ENCODE results near the gene MED13.

MED13 gene

GRCh38 chr17:62057696-62058095 lies 7.4 kb downstream of the MED13 start:
- Mint-ChIP-seq H3K4me1 (peaks cover 61% of the 10 kb centered on the region), H3K4me3 (no peak overlapping the region)
- no peak for DNase-seq

GRCh38 chr17:62052765-62053338 lies 12.2 kb downstream of the MED13 start:
- Mint-ChIP-seq H3K4me3 (no peak overlapping the region), H3K27ac (no peak overlapping the region), H3K9me3 (no peaks in the 10 kb centered on the region), H3K4me1 (peaks cover 40% of the 10 kb centered on the region), H3K27me3 (no peaks in the 10 kb centered on the region), H3K36me3 (ENCODE audit: low read depth) (peaks cover 37% of the 10 kb centered on the region)
- no peak for DNase-seq
- no peak for ATAC-seq

More at GRCh38 chr17:62057696-62058095, 7.4 kb downstream of the MED13 start:
- no peaks in the 10 kb centered on the region for H3K9me3 Mint-ChIP-seq
- H3K27ac Mint-ChIP-seq, result no peak overlapping the region
- no peak for ATAC-seq
- H3K36me3 Mint-ChIP-seq (ENCODE audit: low read depth), result peaks cover 38% of the 10 kb centered on the region
- H3K27me3 Mint-ChIP-seq, result no peaks in the 10 kb centered on the region

GRCh38 chr17:62051053-62051452 lies 14.0 kb downstream of the MED13 start:
- peaks cover 33% of the 10 kb centered on the region for H3K4me1 Mint-ChIP-seq
- no peak overlapping the region for H3K27ac Mint-ChIP-seq
- DNase-seq (no peak), ATAC-seq (no peak)
- peaks cover 37% of the 10 kb centered on the region for H3K36me3 Mint-ChIP-seq (ENCODE audit: low read depth)
- no peaks in the 10 kb centered on the region for H3K9me3 Mint-ChIP-seq
- no peak overlapping the region for H3K4me3 Mint-ChIP-seq
- no peaks in the 10 kb centered on the region for H3K27me3 Mint-ChIP-seq

GRCh38 chr17:62049299-62049698 lies 15.8 kb downstream of the MED13 start:
- no peak for ATAC-seq
- H3K4me3 Mint-ChIP-seq, result no peak overlapping the region
- H3K27me3 Mint-ChIP-seq, result no peaks in the 10 kb centered on the region
- no peaks in the 10 kb centered on the region for H3K9me3 Mint-ChIP-seq
- peaks cover 46% of the 10 kb centered on the region for H3K36me3 Mint-ChIP-seq (ENCODE audit: low read depth)
- no peak overlapping the region for H3K27ac Mint-ChIP-seq
- H3K4me1 Mint-ChIP-seq, result peaks cover 34% of the 10 kb centered on the region
- DNase-seq, result no peak

- no peaks in the 10 kb centered on the region for H3K9me3 Mint-ChIP-seq
- ATAC-seq (no peak), DNase-seq (no peak)
- no peak overlapping the region for H3K27ac Mint-ChIP-seq
- no peaks in the 10 kb centered on the region for H3K27me3 Mint-ChIP-seq
- H3K4me3 Mint-ChIP-seq, result no peak overlapping the region
- peaks cover 36% of the 10 kb centered on the region for H3K4me1 Mint-ChIP-seq
- H3K36me3 Mint-ChIP-seq (ENCODE audit: low read depth), result peaks cover 46% of the 10 kb centered on the region
These were observed 16.8 kb downstream of the MED13 start for GRCh38 chr17:62048262-62048661.

DNA sequence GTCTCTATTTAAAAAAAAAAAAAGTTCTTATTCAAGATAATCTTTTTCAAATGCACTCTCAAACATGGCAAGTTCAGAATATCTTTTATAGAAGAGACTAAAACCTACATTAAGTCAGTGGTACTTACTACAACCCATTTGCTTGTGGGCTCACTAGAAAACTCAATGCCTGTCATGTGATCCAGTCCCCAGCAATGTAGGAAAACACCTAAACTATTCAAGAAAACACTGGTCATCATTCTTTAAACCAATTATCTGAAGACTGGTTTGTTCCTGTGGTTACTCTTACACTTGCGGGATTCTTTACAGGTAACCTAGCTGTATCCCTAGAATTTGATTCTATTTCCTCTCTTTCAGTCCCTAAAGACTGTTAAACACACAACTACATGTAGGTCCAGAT lies 19.6 kb downstream of the MED13 start:
- Mint-ChIP-seq H3K4me1 (peaks cover 40% of the 10 kb centered on the region), H3K9me3 (no peaks in the 10 kb centered on the region), H3K4me3 (no peak overlapping the region), H3K27ac (no peak overlapping the region), H3K27me3 (no peaks in the 10 kb centered on the region), H3K36me3 (ENCODE audit: low read depth) (peaks cover 45% of the 10 kb centered on the region)
- DNase-seq (no peak), ATAC-seq (no peak)

DNA sequence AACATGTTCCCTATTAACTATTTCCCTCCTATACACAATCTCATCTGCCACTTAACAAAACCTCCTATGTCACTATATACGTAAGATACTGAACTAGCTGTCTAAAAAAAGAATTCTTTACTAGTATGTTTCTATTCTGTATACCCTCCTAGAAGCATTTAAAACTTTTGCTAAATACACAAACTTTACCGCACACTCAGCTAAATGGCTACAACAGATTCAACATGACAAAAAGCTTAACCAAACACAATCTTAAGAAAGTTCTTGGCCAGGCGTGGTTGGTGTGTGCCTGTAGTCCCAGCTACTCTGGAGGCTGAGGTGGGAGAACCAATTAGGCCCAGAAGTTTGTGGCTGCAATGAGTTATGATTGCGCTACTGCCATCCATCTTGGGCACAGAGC lies 20.0 kb downstream of the MED13 start:
- ATAC-seq (no peak), DNase-seq (no peak)
- Mint-ChIP-seq H3K36me3 (ENCODE audit: low read depth) (peaks cover 44% of the 10 kb centered on the region), H3K9me3 (no peaks in the 10 kb centered on the region), H3K27me3 (no peaks in the 10 kb centered on the region), H3K4me3 (no peak overlapping the region), H3K4me1 (peaks cover 44% of the 10 kb centered on the region), H3K27ac (no peak overlapping the region)

DNA sequence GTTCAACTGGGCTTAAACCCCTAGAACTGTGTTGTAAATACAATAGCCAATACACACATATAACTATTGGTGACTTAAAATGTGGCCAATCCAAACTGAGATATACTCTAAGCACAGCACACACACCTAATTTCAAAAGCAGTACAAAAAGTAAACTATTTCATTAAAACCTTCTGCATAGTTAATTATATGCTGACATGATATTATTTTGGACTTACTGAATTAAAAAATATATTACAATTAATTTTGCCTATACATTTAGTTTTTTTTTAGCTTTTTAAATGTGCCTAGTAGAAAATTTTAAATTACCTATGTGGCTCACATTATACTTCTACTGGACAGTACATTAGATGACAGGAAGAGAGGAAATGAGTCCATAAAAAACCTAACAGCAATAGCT lies 21.5 kb downstream of the MED13 start:
- no peak overlapping the region for H3K27ac Mint-ChIP-seq
- H3K9me3 Mint-ChIP-seq, result no peaks in the 10 kb centered on the region
- no peak overlapping the region for H3K4me3 Mint-ChIP-seq
- H3K36me3 Mint-ChIP-seq (ENCODE audit: low read depth), result peaks cover 46% of the 10 kb centered on the region
- DNase-seq, result no peak
- no peak for ATAC-seq
- no peaks in the 10 kb centered on the region for H3K27me3 Mint-ChIP-seq
- peaks cover 41% of the 10 kb centered on the region for H3K4me1 Mint-ChIP-seq

- Mint-ChIP-seq H3K27me3 (no peaks in the 10 kb centered on the region), H3K36me3 (ENCODE audit: low read depth) (peaks cover 46% of the 10 kb centered on the region), H3K4me1 (peaks cover 40% of the 10 kb centered on the region), H3K9me3 (no peaks in the 10 kb centered on the region), H3K27ac (no peak overlapping the region), H3K4me3 (no peak overlapping the region)
- DNase-seq, result no peak
- no peak for ATAC-seq
These were observed 21.9 kb downstream of the MED13 start for GRCh38 chr17:62043140-62043539.

GRCh38 chr17:62038248-62038647 lies 26.8 kb downstream of the MED13 start:
- Mint-ChIP-seq H3K9me3 (no peaks in the 10 kb centered on the region), H3K27ac (no peak overlapping the region), H3K4me3 (no peak overlapping the region), H3K4me1 (peaks cover 24% of the 10 kb centered on the region), H3K27me3 (no peaks in the 10 kb centered on the region), H3K36me3 (ENCODE audit: low read depth) (peaks cover 37% of the 10 kb centered on the region)
- DNase-seq, result no peak
- no peak for ATAC-seq

DNA sequence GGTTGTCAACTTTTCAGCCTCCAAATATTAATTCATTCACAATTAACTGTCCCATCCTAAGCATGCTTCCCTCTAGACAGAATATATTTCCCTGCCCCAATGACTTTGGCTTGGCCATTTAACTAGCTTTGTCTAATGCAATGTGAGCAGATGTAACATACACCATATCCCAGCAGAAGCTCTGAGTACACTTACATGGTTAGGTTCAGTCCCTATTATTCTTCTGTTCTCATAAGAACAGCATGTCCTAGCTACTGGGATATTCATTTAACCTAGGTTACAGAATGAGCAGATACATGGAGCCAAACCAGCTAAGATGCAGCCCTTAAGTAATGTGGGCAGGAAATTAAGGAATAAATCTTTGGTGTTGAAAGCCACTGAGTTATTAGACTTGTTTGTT lies 31.8 kb downstream of the MED13 start:
- H3K27me3 Mint-ChIP-seq, result no peaks in the 10 kb centered on the region
- no peak for ATAC-seq
- no peak overlapping the region for H3K4me3 Mint-ChIP-seq
- H3K27ac Mint-ChIP-seq, result no peak overlapping the region
- H3K9me3 Mint-ChIP-seq, result no peaks in the 10 kb centered on the region
- H3K4me1 Mint-ChIP-seq, result peaks cover under 1% of the 10 kb centered on the region
- no peak for DNase-seq
- peaks cover 39% of the 10 kb centered on the region for H3K36me3 Mint-ChIP-seq (ENCODE audit: low read depth)

DNA sequence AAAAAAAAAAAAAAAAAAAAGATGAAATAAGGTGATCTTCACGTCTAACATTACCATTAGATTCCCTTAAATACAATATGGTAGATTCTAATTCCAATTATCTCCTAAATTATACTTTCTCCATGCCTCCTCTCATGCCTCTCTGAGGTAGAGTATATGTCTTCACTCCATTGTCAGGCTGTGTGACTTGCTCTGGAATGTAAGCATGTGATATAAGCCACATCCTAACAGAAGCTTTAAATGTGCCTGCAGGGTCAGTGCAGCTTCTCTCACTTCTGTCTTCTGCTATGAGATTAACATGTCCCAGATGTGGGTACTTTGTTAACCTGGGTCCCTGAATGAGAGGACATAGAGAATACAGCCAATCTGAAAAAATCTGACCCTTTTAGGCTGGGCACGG lies 32.6 kb downstream of the MED13 start:
- no peak for ATAC-seq
- H3K36me3 Mint-ChIP-seq (ENCODE audit: low read depth), result peaks cover 46% of the 10 kb centered on the region
- no peak overlapping the region for H3K4me3 Mint-ChIP-seq
- H3K27me3 Mint-ChIP-seq, result no peaks in the 10 kb centered on the region
- no peak overlapping the region for H3K27ac Mint-ChIP-seq
- H3K4me1 Mint-ChIP-seq, result peaks cover 6% of the 10 kb centered on the region
- no peaks in the 10 kb centered on the region for H3K9me3 Mint-ChIP-seq
- no peak for DNase-seq

DNA sequence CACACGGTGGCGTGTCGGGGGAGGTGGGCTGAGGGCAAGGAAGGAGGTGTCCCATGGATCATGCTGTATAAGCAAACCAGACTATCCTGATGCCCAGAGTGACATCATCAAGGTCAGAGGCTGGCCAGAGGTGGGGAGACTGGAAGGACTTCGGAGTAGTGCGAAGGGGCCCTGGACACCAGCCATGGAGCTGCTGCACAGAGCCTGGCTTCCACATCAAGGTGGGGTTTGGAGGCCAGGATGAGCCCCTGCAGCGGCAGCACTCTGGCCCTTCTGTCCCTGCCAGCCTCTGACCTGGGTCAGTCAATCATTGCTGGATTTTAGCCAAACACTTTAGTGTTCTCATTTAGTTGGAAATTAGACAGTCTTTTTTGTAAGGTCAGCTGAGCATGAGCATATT lies 34.8 kb downstream of the MED13 start:
- Mint-ChIP-seq H3K27ac (no peak overlapping the region), H3K27me3 (no peaks in the 10 kb centered on the region), H3K4me3 (no peak overlapping the region), H3K4me1 (peaks cover 8% of the 10 kb centered on the region), H3K36me3 (ENCODE audit: low read depth) (peaks cover 52% of the 10 kb centered on the region), H3K9me3 (no peaks in the 10 kb centered on the region)
- ATAC-seq (no peak), DNase-seq (no peak)

GRCh38 chr17:62024866-62025265 lies 40.2 kb downstream of the MED13 start:
- no peaks in the 10 kb centered on the region for H3K27me3 Mint-ChIP-seq
- no peak overlapping the region for H3K4me3 Mint-ChIP-seq
- peaks cover 51% of the 10 kb centered on the region for H3K36me3 Mint-ChIP-seq (ENCODE audit: low read depth)
- H3K27ac Mint-ChIP-seq, result no peak overlapping the region
- H3K4me1 Mint-ChIP-seq, result peaks cover 8% of the 10 kb centered on the region
- H3K9me3 Mint-ChIP-seq, result no peaks in the 10 kb centered on the region
- no peak for ATAC-seq
- no peak for DNase-seq

- H3K27me3 Mint-ChIP-seq, result no peaks in the 10 kb centered on the region
- ATAC-seq (no peak), DNase-seq (no peak)
- no peak overlapping the region for H3K27ac Mint-ChIP-seq
- peaks cover 27% of the 10 kb centered on the region for H3K36me3 Mint-ChIP-seq (ENCODE audit: low read depth)
- no peaks in the 10 kb centered on the region for H3K9me3 Mint-ChIP-seq
- H3K4me3 Mint-ChIP-seq, result no peak overlapping the region
- H3K4me1 Mint-ChIP-seq, result no peaks in the 10 kb centered on the region
These were observed 47.2 kb downstream of the MED13 start for GRCh38 chr17:62017912-62018311.

GRCh38 chr17:62017496-62017895 lies 47.6 kb downstream of the MED13 start:
- H3K4me1 Mint-ChIP-seq, result no peaks in the 10 kb centered on the region
- ATAC-seq (no peak), DNase-seq (no peak)
- no peak overlapping the region for H3K4me3 Mint-ChIP-seq
- H3K27ac Mint-ChIP-seq, result no peak overlapping the region
- H3K9me3 Mint-ChIP-seq, result no peaks in the 10 kb centered on the region
- H3K27me3 Mint-ChIP-seq, result no peaks in the 10 kb centered on the region
- H3K36me3 Mint-ChIP-seq (ENCODE audit: low read depth), result peaks cover 27% of the 10 kb centered on the region
